ENCODE results near the gene WDR89.
"Not testable (repeated sequence)": the region's sequence is repeated elsewhere in the genome, so short reads cannot be mapped to it uniquely, and the experiment has no call there.

The WDR89 gene

GRCh38 chr14:63641473-63642228, at the start of gene WDR89:
WDR89 (minus strand) TSS chr14:63641871; CDS start chr14:63599942, 41,929 bp downstream.
- peak; percentile 94 for DNase-seq (ENCODE audit: low read depth)

- no peak for DNase-seq (ENCODE audit: low read depth)
Observed at GRCh38 chr14:63689132-63689531, 47.5 kb upstream of the WDR89 start.

GRCh38 chr14:63686926-63687325, 45.3 kb upstream of the WDR89 start:
- DNase-seq (ENCODE audit: low read depth): no peak

GRCh38 chr14:63685401-63685800, 43.7 kb upstream of the WDR89 start:
- DNase-seq (ENCODE audit: low read depth): no peak

- DNase-seq (ENCODE audit: low read depth): no peak
Observed at GRCh38 chr14:63682727-63683593, 41.3 kb upstream of the WDR89 start.

- no peak for DNase-seq (ENCODE audit: low read depth)
Observed at GRCh38 chr14:63678536-63678935, 36.9 kb upstream of the WDR89 start.

GRCh38 chr14:63677891-63678379, 36.3 kb upstream of the WDR89 start:
- no peak for DNase-seq (ENCODE audit: low read depth)

- no peak for DNase-seq (ENCODE audit: low read depth)
Observed at GRCh38 chr14:63676615-63677014, 34.9 kb upstream of the WDR89 start.

GRCh38 chr14:63673886-63674497, 32.3 kb upstream of the WDR89 start:
- DNase-seq (ENCODE audit: low read depth): no peak

GRCh38 chr14:63673255-63673654, 31.6 kb upstream of the WDR89 start:
- no peak for DNase-seq (ENCODE audit: low read depth)

GRCh38 chr14:63672417-63673180, 30.9 kb upstream of the WDR89 start:
- DNase-seq (ENCODE audit: low read depth): no peak

- DNase-seq (ENCODE audit: low read depth): no peak
Observed at GRCh38 chr14:63671987-63672386, 30.3 kb upstream of the WDR89 start.

GRCh38 chr14:63670692-63671091, 29.0 kb upstream of the WDR89 start:
- DNase-seq (ENCODE audit: low read depth): no peak

GRCh38 chr14:63666335-63666734, 24.7 kb upstream of the WDR89 start:
- no peak for DNase-seq (ENCODE audit: low read depth)

GRCh38 chr14:63663428-63664341, 22.0 kb upstream of the WDR89 start:
- no peak for DNase-seq (ENCODE audit: low read depth)

- DNase-seq (ENCODE audit: low read depth): no peak
Observed at GRCh38 chr14:63662776-63663175, 21.1 kb upstream of the WDR89 start.

GRCh38 chr14:63661881-63662280, 20.2 kb upstream of the WDR89 start:
- not testable (repeated sequence) for DNase-seq (ENCODE audit: low read depth)

- DNase-seq (ENCODE audit: low read depth): no peak
Observed at GRCh38 chr14:63659726-63660125, 18.1 kb upstream of the WDR89 start.

GRCh38 chr14:63656194-63656593, 14.5 kb upstream of the WDR89 start:
- no peak for DNase-seq (ENCODE audit: low read depth)

GRCh38 chr14:63654936-63655335, 13.3 kb upstream of the WDR89 start:
- no peak for DNase-seq (ENCODE audit: low read depth)

GRCh38 chr14:63654346-63654745, 12.7 kb upstream of the WDR89 start:
- DNase-seq (ENCODE audit: low read depth): no peak
